HG02885 (cell line): ENCODE data around the gene TAF1D.
"Not testable (repeated sequence)": the region's sequence is repeated elsewhere in the genome, so short reads cannot be mapped to it uniquely, and the experiment has no call there.

Source experiments
- ATAC-seq: cut with Tn5 transposase; IDR thresholded peaks from one replicate; pipeline ENCODE4 v1.9.1; 2021; ENCODE audit warnings: mild to moderate bottlenecking; ENCODE audit not compliant: unreplicated experiment, poor library complexity

Gene TAF1D, protein sequence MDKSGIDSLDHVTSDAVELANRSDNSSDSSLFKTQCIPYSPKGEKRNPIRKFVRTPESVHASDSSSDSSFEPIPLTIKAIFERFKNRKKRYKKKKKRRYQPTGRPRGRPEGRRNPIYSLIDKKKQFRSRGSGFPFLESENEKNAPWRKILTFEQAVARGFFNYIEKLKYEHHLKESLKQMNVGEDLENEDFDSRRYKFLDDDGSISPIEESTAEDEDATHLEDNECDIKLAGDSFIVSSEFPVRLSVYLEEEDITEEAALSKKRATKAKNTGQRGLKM

GRCh38 chr11:93741094-93741881 lies at the start of gene TAF1D, which contains the start of gene C11orf54:
Gene TAF1D (minus strand): TSS chr11:93741495. CDS start chr11:93739304, 2,191 bp downstream.
Gene C11orf54 (plus strand): TSS chr11:93741672. CDS start chr11:93747394, 5,722 bp downstream.
- peak; percentile 83 for ATAC-seq

DNA sequence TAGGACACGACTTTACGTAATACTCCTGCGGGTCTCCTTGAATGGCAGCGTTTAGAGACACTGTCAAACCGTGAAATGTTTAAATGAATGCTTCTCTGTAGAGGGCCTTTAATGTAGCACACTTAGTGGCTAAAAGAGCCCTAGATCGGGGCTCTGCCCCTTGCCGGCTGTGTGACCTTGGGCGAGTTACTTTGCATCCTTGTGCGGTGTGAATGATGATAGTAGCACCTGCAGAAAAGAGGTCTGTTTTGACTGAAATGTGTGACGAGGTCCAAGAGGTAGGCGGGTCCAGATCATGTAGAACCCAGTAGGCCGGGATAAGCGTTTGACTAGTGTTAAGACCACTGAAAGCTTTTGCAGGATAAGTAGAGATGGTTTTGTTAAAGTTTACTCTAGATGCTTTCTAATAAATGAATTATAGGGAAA lies 43.7 kb upstream of the TAF1D start:
- peak; percentile 32 for ATAC-seq

DNA sequence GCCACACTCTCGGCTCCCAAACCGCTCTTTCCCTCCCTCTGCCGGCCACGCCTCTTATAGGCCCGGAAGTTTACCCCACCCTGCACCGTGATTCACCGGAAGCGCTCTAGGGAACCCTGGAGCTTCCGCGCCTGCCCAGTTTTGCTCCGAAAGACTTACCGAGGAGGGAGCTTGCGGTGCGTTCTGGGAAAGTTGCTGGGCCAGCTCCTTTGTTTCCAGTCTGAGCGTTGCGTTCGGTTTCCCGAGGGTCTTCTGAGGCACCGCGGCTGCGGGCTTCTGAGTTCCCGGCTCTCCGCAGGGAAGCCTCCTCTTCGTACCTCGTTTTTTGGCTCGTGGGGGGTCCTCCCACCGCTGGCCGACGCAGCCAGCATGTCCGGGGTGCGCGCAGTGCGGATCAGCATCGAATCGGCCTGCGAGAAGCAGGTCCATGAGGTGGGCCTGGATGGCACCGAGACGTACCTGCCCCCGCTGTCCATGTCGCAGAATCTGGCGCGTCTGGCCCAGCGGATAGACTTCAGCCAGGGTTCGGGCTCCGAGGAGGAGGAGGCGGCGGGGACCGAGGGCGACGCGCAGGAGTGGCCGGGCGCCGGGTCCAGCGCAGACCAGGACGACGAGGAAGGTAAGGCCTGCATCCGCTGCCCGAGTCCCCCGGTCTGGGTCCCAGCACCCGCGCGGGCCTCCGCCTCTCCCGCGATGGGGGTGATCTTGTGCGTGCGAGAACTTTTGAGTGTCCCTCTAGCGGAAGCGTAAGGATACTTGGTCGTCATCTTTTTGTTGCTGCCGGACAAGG lies 43.0 kb upstream of the TAF1D start, which contains the start of gene MED17:
TSS of gene MED17 (plus strand) at position 138 of the 790 bp plus-strand sequence. CDS start at position 370, 232 bp downstream.
- peak; percentile 97 for ATAC-seq

GRCh38 chr11:93783765-93784144 lies 42.5 kb upstream of the TAF1D start:
- peak; percentile 51 for ATAC-seq

DNA sequence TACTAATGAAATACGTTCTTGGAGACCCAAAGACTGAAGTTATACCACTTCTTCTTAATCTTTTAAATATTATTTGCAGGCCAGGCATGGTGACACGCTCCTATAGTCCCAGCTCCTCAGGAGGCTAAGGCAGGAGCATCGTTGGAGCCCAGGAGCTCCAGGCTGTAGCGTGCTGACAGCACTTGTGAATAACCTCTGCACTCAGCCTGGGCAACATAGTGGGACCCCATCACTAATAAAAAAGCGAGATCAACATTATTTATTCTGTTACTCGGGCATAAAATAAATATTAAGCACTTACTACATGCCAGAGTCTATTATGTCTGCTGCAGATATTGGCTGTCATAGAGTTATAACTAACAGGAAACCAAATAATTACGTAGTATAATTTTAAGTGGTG lies 42.1 kb upstream of the TAF1D start:
- no peak for ATAC-seq

- no peak for ATAC-seq
These were observed 34.0 kb upstream of the TAF1D start for GRCh38 chr11:93775289-93775688.

DNA sequence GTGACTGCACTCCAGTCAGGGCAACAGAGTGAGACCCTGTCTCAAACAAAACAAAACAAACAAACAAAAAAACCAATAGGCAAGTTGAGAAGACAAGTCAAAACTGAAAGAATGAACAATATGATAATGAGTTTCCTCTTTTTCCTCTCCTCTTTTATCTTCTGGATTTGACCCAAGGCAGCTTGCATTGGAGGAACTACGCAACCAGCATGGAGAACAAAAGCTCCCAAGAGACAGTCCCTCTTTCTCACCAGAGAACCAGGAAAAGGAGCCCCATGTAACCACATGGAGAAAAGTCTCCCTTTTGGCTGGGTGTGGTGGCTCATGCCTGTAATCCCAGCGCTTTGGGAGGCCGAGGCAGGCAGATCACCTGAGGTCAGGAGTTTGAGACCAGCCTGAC lies 33.3 kb upstream of the TAF1D start:
- not testable (repeated sequence) for ATAC-seq

DNA sequence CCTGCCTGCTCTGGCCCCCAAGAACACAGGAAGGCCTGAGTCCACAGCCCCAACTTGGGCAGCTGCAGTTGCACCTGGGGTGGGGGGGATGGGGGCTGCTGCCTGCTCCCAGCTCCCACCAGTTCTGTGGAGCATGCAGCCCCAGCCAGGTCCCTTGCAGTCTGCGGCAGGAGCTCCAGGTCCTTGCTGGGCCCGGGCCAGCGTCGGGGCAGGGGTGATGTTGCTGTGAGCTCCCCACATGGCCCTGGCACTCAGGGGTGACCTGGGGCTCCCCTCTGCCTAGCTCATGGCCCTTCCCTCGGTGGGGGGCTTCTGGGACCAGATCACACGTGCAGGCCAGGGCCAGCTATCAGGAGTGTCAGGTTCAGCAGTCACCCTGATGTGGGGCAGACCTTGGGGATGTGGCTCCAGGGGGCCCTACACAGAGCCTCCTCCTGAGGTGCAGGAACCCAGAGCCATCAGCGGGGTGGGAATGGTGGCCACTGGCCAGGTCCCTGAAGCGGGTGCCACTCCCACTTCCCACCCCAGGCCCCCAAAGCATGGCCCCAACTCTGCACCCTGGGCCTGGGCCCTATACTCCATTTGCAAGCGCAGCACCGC lies 32.4 kb upstream of the TAF1D start:
- ATAC-seq: no peak

- no peak for ATAC-seq
These were observed 31.8 kb upstream of the TAF1D start for GRCh38 chr11:93773045-93773477.

- no peak for ATAC-seq
These were observed 30.8 kb upstream of the TAF1D start for GRCh38 chr11:93772123-93772522.

DNA sequence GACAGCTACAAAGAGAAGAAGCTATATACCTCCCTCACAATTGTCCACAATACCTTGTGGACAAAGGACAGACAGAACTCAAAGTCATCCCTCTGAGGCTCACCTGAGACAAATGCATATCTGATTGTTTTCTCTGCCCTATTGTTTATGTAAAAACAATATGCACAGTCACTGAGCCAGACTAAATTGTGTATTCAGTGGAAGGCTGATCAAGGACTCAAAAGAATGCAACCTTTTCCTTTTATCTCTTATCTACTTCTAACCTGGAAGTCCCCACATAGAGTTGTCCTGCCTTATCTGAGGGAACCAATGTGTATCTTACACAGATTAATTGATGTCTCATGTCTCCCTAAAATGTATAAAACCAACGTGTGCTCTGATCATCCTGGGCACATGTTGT lies 28.9 kb upstream of the TAF1D start:
- no peak for ATAC-seq

DNA sequence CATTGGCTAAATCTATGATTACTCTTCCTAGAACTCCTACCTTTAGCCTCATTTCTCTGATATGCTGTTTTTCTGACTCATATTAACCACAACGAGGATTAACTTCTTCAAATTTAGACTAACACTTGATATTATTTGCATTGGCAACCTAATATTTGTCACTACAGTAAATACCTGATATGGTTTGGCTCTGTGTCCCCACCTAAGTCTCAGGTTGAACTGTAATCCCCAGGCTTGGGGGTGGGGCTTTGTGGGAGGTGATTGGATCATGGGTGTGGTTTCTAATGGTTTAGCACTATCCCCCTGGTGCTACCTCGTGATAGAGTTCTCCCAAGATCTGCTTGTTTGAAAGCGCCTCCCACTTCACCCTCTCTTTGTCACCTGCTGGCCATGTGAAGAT lies 25.7 kb upstream of the TAF1D start:
- no peak for ATAC-seq

DNA sequence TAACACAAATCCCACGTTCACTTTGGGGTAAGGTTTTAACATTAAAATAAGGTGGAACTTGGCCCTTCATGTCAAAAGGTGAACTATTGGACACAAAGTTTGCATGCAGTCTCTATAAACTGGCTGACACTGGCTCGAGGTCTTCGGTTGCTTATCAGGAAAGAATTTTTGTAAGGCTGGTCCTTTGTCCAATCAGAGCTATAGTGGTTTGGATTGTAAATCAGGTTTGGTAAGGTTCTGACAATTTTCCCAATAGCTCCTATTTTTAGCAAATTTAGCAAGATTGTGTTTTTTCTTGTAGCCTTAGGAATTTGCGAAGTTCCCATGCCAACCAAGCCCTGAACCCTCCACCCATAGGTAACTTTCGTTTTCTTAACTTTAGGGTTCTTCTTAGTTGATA lies 25.2 kb upstream of the TAF1D start:
- no peak for ATAC-seq

GRCh38 chr11:93765551-93765950 lies 24.3 kb upstream of the TAF1D start:
- ATAC-seq: no peak

GRCh38 chr11:93761910-93762309 lies 20.6 kb upstream of the TAF1D start:
- ATAC-seq: no peak

GRCh38 chr11:93759123-93759522 lies 17.8 kb upstream of the TAF1D start:
- ATAC-seq: not testable (repeated sequence)

- ATAC-seq: no peak
These were observed 16.9 kb upstream of the TAF1D start for GRCh38 chr11:93757924-93758865.

DNA sequence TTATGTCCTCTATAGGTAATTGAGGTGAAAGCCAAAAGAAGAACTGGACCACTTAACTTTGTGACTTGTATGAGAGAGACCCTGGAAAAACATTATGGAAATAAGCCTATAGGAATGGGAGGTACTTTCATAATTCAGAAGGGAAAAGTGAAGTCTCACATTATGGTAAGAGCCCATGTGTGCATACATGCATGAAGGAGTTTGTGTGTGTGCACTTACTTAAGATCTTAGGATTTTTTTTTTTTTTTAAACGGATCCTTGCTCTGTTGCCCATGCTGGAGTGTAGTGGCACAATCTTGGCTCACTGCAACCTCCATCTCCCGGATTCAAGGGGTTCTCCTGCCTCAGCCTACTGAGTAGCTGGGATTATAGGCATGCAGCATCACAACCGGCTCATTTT lies 16.0 kb upstream of the TAF1D start:
- no peak for ATAC-seq

DNA sequence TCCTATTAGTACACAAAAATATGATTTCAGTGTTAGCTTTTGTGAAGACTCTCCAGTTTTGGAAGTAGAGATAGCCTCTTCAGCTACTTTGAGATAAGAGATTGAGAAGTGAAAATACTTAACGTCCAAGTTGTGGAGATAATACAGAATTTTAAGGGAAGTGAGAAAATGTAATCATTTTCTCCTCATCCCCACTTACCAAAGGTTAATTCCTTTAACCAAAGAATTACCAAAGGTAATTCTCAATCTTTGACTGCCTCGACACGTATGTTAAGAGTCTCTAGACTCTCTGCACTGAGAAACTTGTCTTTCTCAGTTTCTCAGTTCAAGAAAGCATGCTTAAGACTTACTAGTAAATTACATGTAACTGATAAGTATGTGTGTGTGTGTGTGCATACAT lies 15.5 kb upstream of the TAF1D start:
- peak; percentile 64 for ATAC-seq
